Peyer's patch (tissue), 4 donors: Measurements from ENCODE around the gene NBPF20.
"Not testable (repeated sequence)": the region's sequence is repeated elsewhere in the genome, so short reads cannot be mapped to it uniquely, and the experiment has no call there.

Source experiments
- POLR2A ChIP-seq, 2 donors: fragments of 450-650 bp; IDR thresholded peaks; one replicate each; pipeline ENCODE4 v1.5.1; 2017; ENCODE audit warnings: antibody characterized with exemption in 2 of 2, mild to moderate bottlenecking in 2 of 2, moderate library complexity in 2 of 2
- TF ChIP-seq, protein P1 (sequence below), 6 experiments: fragments of 450-650 bp in 4 of 6; fragments of 200-600 bp in 2 of 6; sonication (generic) in 1 of 6; IDR thresholded peaks; one replicate each; pipeline ENCODE4 v1.5.1; 2017 to 2019; ENCODE audit warnings: antibody characterized with exemption in 6 of 6, mild to moderate bottlenecking in 3 of 6, moderate library complexity in 1 of 6

DNA sequence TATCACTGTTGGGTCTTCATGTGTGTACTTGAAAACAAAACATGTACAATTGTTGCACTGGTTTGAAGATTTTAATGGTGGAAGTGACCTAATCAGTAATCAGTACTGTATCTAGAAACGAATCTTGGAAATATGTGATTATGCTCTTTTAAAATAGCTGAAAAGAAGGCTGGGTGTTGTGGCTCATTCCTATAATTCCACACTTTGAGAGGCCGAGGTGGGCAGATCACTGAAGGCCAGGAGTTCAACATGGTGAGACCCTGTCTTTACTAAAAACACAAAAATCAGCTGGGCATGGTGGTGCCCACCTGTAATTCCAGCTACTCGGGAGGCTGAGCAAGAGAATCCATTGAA is 29.4 kb upstream of the NBPF20 start:
- not testable (repeated sequence) for TF ChIP-seq POLR2A (IDR thresholded peaks at IDR 0.05)
- TF ChIP-seq, protein P1, sequence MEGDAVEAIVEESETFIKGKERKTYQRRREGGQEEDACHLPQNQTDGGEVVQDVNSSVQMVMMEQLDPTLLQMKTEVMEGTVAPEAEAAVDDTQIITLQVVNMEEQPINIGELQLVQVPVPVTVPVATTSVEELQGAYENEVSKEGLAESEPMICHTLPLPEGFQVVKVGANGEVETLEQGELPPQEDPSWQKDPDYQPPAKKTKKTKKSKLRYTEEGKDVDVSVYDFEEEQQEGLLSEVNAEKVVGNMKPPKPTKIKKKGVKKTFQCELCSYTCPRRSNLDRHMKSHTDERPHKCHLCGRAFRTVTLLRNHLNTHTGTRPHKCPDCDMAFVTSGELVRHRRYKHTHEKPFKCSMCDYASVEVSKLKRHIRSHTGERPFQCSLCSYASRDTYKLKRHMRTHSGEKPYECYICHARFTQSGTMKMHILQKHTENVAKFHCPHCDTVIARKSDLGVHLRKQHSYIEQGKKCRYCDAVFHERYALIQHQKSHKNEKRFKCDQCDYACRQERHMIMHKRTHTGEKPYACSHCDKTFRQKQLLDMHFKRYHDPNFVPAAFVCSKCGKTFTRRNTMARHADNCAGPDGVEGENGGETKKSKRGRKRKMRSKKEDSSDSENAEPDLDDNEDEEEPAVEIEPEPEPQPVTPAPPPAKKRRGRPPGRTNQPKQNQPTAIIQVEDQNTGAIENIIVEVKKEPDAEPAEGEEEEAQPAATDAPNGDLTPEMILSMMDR (IDR thresholded peaks at IDR 0.05): not testable (repeated sequence)
